ENCODE data around the gene SMTN. TPM values are rescaled to one million over a fixed set of nuclear protein-coding genes. Genes with fewer than 3 reads are reported as not detected.

The SMTN gene
- total and polyA plus RNA-seq, 4 donors = 10.1 to 47.3 (median 13.8) TPM

GRCh38 chr22:31151872-31152271 is 70.8 kb downstream of the SMTN start:
- Histone ChIP-seq H3K27ac (ENCODE audit: low read depth in 1 of 2, low read length in 2 of 2) (no peak overlapping the region), H3K9ac (ENCODE audit: low read depth in 1 of 2, low read length in 2 of 2) (no peak overlapping the region), H3K4me1 (ENCODE audit: control insufficient read depth in 4 of 4, insufficient read depth in 4 of 4, low read length in 3 of 4) (no peaks in the 10 kb centered on the region), H3K36me3 (ENCODE audit: control insufficient read depth in 4 of 4, insufficient read depth in 3 of 4, low read depth in 1 of 4, low read length in 3 of 4) (no peaks in the 10 kb centered on the region), H3K4me3 (ENCODE audit: low read depth in 1 of 3, low read length in 3 of 3) (no peak overlapping the region), H3K27me3 (ENCODE audit: control insufficient read depth in 4 of 4, insufficient read depth in 4 of 4, low read length in 3 of 4) (no peaks in the 10 kb centered on the region), H3K9me3 (ENCODE audit: control insufficient read depth in 4 of 4, low read length in 3 of 4) (peaks cover 0 to 7% (median 2%) of the 10 kb centered on the region in 4 donors)
- DNase-seq (ENCODE audit: low spot score) = no peak
- TF ChIP-seq YY1 (IDR thresholded peaks at IDR 0.05) (no peak), NR2F2 (IDR thresholded peaks at IDR 0.05) (peak; percentile 95)
- WGBS = 86% methylated on average over 2 of the region's 2 CpGs

DNA sequence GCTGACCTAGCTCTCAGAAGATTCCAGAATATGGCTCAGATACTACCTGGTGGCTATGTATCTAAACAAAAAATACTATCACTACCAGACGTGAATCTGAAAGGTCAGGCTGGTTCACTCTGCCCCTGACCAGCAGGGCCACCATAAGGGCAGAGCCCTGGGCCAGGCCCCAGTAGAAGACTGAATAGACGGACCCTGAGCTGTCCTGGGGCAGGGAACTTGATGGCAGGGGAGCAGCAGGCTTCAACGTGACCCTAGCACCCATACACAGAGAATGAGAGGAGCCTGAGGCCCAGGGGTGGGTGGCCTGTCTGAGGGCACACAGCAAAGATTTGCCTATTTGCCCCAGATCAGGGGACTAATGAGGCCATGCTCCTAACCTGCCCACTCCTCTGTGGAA is 72.2 kb downstream of the SMTN start:
- no peaks in the 10 kb centered on the region for H3K27me3 ChIP-seq (ENCODE audit: control insufficient read depth in 4 of 4, insufficient read depth in 4 of 4, low read length in 3 of 4)
- no peak for DNase-seq (ENCODE audit: low spot score)
- no peaks in the 10 kb centered on the region for H3K4me1 ChIP-seq (ENCODE audit: control insufficient read depth in 4 of 4, insufficient read depth in 4 of 4, low read length in 3 of 4)
- no peaks in the 10 kb centered on the region for H3K9me3 ChIP-seq (ENCODE audit: control insufficient read depth in 4 of 4, low read length in 3 of 4)
- no peak for TF ChIP-seq SP1 (IDR thresholded peaks at IDR 0.05)
- TF ChIP-seq EGR1 (IDR thresholded peaks at IDR 0.05; ENCODE audit: low read depth in 2 of 2) = no peak
- TF ChIP-seq ZBTB33 (IDR thresholded peaks at IDR 0.05) = no peak
- TF ChIP-seq, protein P1, sequence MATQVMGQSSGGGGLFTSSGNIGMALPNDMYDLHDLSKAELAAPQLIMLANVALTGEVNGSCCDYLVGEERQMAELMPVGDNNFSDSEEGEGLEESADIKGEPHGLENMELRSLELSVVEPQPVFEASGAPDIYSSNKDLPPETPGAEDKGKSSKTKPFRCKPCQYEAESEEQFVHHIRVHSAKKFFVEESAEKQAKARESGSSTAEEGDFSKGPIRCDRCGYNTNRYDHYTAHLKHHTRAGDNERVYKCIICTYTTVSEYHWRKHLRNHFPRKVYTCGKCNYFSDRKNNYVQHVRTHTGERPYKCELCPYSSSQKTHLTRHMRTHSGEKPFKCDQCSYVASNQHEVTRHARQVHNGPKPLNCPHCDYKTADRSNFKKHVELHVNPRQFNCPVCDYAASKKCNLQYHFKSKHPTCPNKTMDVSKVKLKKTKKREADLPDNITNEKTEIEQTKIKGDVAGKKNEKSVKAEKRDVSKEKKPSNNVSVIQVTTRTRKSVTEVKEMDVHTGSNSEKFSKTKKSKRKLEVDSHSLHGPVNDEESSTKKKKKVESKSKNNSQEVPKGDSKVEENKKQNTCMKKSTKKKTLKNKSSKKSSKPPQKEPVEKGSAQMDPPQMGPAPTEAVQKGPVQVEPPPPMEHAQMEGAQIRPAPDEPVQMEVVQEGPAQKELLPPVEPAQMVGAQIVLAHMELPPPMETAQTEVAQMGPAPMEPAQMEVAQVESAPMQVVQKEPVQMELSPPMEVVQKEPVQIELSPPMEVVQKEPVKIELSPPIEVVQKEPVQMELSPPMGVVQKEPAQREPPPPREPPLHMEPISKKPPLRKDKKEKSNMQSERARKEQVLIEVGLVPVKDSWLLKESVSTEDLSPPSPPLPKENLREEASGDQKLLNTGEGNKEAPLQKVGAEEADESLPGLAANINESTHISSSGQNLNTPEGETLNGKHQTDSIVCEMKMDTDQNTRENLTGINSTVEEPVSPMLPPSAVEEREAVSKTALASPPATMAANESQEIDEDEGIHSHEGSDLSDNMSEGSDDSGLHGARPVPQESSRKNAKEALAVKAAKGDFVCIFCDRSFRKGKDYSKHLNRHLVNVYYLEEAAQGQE (IDR thresholded peaks at IDR 0.05) = no peak
- no peak for TF ChIP-seq FOXA2 (IDR thresholded peaks at IDR 0.05)
- TF ChIP-seq GABPA (IDR thresholded peaks at IDR 0.05 in 1 of 2, conservative IDR thresholded peaks at IDR 0.05 in 1 of 2) = no peak
- TF ChIP-seq NR2F2 (IDR thresholded peaks at IDR 0.05) = no peak
- TF ChIP-seq RAD21 (IDR thresholded peaks at IDR 0.05) = no peak
- TF ChIP-seq TAF1 (conservative IDR thresholded peaks at IDR 0.05) = no peak
- no peak for TF ChIP-seq ATF3 (IDR thresholded peaks at IDR 0.05)
- TF ChIP-seq FOXA1 (IDR thresholded peaks at IDR 0.05) = no peak
- TF ChIP-seq YY1 (IDR thresholded peaks at IDR 0.05) = no peak
- no peak for TF ChIP-seq MAX (IDR thresholded peaks at IDR 0.05)
- WGBS = 71% methylated on average over 3 of the region's 3 CpGs
- no peak overlapping the region for H3K9ac ChIP-seq (ENCODE audit: low read depth in 1 of 2, low read length in 2 of 2)
- H3K36me3 ChIP-seq (ENCODE audit: control insufficient read depth in 4 of 4, insufficient read depth in 3 of 4, low read depth in 1 of 4, low read length in 3 of 4) = no peaks in the 10 kb centered on the region
- H3K4me3 ChIP-seq (ENCODE audit: low read depth in 1 of 3, low read length in 3 of 3) = no peak overlapping the region
- no peak overlapping the region for H3K27ac ChIP-seq (ENCODE audit: low read depth in 1 of 2, low read length in 2 of 2)

Other genes starting within 250 kb of the SMTN start
- gene MORC2, start 112.5 kb upstream of the SMTN start, total RNA-seq = 10 to 100 TPM; 11.4 to 12.0 TPM
- 1 to 10 TPM; 4.2 to 8.3 TPM for gene MORC2, start 112.5 kb upstream of the SMTN start, polyA plus RNA-seq
- gene TUG1, start 112.1 kb upstream of the SMTN start, total RNA-seq = 10 to 100 TPM; 24.8 to 32.9 TPM
- gene TUG1, start 112.1 kb upstream of the SMTN start, polyA plus RNA-seq = 10 to 100 TPM; 11.3 to 11.6 TPM
- 1 to 10 TPM; 3.0 to 9.0 TPM for gene SELENOM, start 26.2 kb downstream of the SMTN start, total RNA-seq
- 10 to 100 TPM; 15.5 to 17.3 TPM for gene SELENOM, start 26.2 kb downstream of the SMTN start, polyA plus RNA-seq
- gene INPP5J, start 41.6 kb downstream of the SMTN start, total RNA-seq = under 1 TPM; 0.14 to 0.17 TPM
- gene INPP5J, start 41.6 kb downstream of the SMTN start, polyA plus RNA-seq = under 1 TPM; 0.06 to 0.08 TPM
- gene PLA2G3, start 59.2 kb downstream of the SMTN start, total RNA-seq = not detected
- not detected for gene PLA2G3, start 59.2 kb downstream of the SMTN start, polyA plus RNA-seq
- gene RNF185, start 78.9 kb downstream of the SMTN start, total RNA-seq = 10 to 100 TPM; 11.7 to 37.4 TPM
- 10 to 100 TPM; 25.6 to 33.1 TPM for gene RNF185, start 78.9 kb downstream of the SMTN start, polyA plus RNA-seq
- 10 to 100 TPM; 13.6 to 39.2 TPM for gene LIMK2, start 131.0 kb downstream of the SMTN start, total RNA-seq
- 10 to 100 TPM in 1 of 2 donors, 1 to 10 TPM in 1; 6.6 to 13.3 TPM for gene LIMK2, start 131.0 kb downstream of the SMTN start, polyA plus RNA-seq
- 1 to 10 TPM; 7.3 to 7.8 TPM for gene PIK3IP1, start 211.2 kb downstream of the SMTN start, total RNA-seq
- 1 to 10 TPM; 3.1 to 4.7 TPM for gene PIK3IP1, start 211.2 kb downstream of the SMTN start, polyA plus RNA-seq

All from liver (tissue), 9 donors.